Measurements from ENCODE around the gene ATXN7. TPM values are rescaled to one million over a fixed set of nuclear protein-coding genes. Genes with fewer than 3 reads are reported as not detected.

The ATXN7 gene
- total and polyA plus RNA-seq, 2 of the 4 experiments (the other 2 are of a cell fraction) = 8.6 to 13.6 TPM

DNA sequence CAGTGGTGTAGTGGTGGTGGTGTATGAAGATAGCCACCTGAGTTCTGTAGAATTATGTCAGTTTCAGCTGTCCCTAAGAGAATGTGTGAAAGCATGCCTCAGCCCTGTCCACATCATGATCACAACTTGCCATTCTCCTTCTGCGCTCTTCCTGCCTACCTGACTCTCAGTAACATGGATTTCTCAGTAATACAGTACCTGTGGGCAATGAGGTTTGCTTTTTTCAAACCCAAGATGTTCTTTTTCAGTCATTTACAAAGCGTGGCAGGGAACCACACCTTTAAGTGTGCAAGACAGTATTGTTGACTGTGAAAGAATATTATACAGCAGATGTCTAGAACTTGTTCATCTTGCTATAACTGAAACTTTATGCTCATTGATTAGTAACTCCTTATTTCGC is 120.7 kb downstream of the ATXN7 start:
- Histone ChIP-seq H3K56ac (ENCODE audit: extremely low read depth, insufficient read depth, low read length) (no peak overlapping the region), H2AK5ac (ENCODE audit: low read depth, low read length) (no peak overlapping the region), H3K27me3 (ENCODE audit: control insufficient read depth, insufficient read depth, low read length) (no peaks in the 10 kb centered on the region), H4K91ac (ENCODE audit: insufficient read depth, low read depth, low read length) (no peak overlapping the region), H2BK5ac (ENCODE audit: low read depth, low read length, poor library complexity, severe bottlenecking) (no peak overlapping the region), H2AFZ (replicated peaks; ENCODE audit: low read length, poor library complexity) (no peak overlapping the region), H3K79me1 (ENCODE audit: low read depth in 1 of 2, low read length in 2 of 2) (peaks cover 36 to 42% of the 10 kb centered on the region in 2 experiments), H3K9me1 (ENCODE audit: insufficient read depth, low read length) (peaks cover 7% of the 10 kb centered on the region; the same call in 1 of the 2 replicates), H4K5ac (ENCODE audit: low read depth, low read length) (no peak overlapping the region), H3K4me2 (ENCODE audit: low read depth, low read length) (no peak overlapping the region), H3K36me3 (ENCODE audit: control insufficient read depth, insufficient read depth, low read length) (peaks cover 31% of the 10 kb centered on the region), H3K18ac (ENCODE audit: low read depth, low read length) (no peak overlapping the region), H4K20me1 (ENCODE audit: insufficient read depth, low read length) (no peaks in the 10 kb centered on the region), H3K4me3 (ENCODE audit: insufficient read depth, low read depth, low read length) (no peak overlapping the region), H3K23ac (ENCODE audit: low read depth, low read length) (no peak overlapping the region), H3K14ac (replicated peaks; ENCODE audit: low read depth, low read length) (no peak overlapping the region), H2BK20ac (ENCODE audit: low read depth, low read length) (no peak overlapping the region), H3K4ac (ENCODE audit: low read depth, low read length) (no peak overlapping the region), H3K9me3 (ENCODE audit: control insufficient read depth, insufficient read depth, low read length) (no peaks in the 10 kb centered on the region), H2AK9ac (replicated peaks; ENCODE audit: low read depth, low read length, poor library complexity) (no peak overlapping the region), H3K4me1 (ENCODE audit: control insufficient read depth, insufficient read depth, low read length) (no peaks in the 10 kb centered on the region; the same call in 1 of the 2 replicates), H4K8ac (ENCODE audit: low read depth in 2 of 2, low read length in 2 of 2) (no peak overlapping the region), H3K27ac (ENCODE audit: insufficient read depth, low read length) (no peak overlapping the region), H2BK15ac (ENCODE audit: low read depth, low read length) (no peak overlapping the region), H2BK120ac (ENCODE audit: low read depth, low read length) (no peak overlapping the region), H3K9ac (ENCODE audit: low read depth, low read length) (no peak overlapping the region)
- no peak for DNase-seq
- no CpG with 5 or more reads among the region's 3 CpGs for WGBS, 2 experiments (ENCODE audit: extremely low coverage in 2 of 2, insufficient read length in 1 of 2)
- CTCF ChIA-PET = interaction anchor here (0.7 kb wide), 1 partner anchor 27 kb away, joined by 3 read pairs; no protein-coding TSS in a partner anchor
- intact Hi-C loops (cut with micrococcal nuclease) (no loop called here), dilution Hi-C loops (cut with HindIII; ENCODE audit: low sequenced_read_pairs, unreplicated experiment) (no loop called here), in situ Hi-C loops (cut with MboI; ENCODE audit: low sequenced_read_pairs) (loop anchor here (25.0 kb wide), 1 partner anchor 1372 kb away; no protein-coding TSS in a partner anchor)
- POLR2A ChIA-PET (ENCODE audit: unreplicated experiment) = no interaction called here
- TF ChIP-seq SMC3 (IDR thresholded peaks at IDR 0.05; ENCODE audit: low read depth, low read length) = no peak
- TF ChIP-seq RCOR1 (IDR thresholded peaks at IDR 0.05; ENCODE audit: insufficient replicate concordance, low read length) = no peak
- TF ChIP-seq POLR2A (IDR thresholded peaks at IDR 0.05; ENCODE audit: low read depth, low read length) = no peak
- TF ChIP-seq MXI1 (IDR thresholded peaks at IDR 0.05; ENCODE audit: borderline replicate concordance, low read depth, low read length) = no peak
- TF ChIP-seq, protein P1, sequence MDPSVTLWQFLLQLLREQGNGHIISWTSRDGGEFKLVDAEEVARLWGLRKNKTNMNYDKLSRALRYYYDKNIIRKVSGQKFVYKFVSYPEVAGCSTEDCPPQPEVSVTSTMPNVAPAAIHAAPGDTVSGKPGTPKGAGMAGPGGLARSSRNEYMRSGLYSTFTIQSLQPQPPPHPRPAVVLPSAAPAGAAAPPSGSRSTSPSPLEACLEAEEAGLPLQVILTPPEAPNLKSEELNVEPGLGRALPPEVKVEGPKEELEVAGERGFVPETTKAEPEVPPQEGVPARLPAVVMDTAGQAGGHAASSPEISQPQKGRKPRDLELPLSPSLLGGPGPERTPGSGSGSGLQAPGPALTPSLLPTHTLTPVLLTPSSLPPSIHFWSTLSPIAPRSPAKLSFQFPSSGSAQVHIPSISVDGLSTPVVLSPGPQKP (IDR thresholded peaks at IDR 0.05; ENCODE audit: borderline replicate concordance, low read depth, low read length) = no peak
- no peak for TF ChIP-seq MAZ (IDR thresholded peaks at IDR 0.05; ENCODE audit: borderline replicate concordance, low read depth, low read length)
- no peak for TF ChIP-seq CEBPB (IDR thresholded peaks at IDR 0.05; ENCODE audit: low read depth, low read length)
- no peak for TF ChIP-seq MAFK (IDR thresholded peaks at IDR 0.05; ENCODE audit: low read depth, low read length)
- TF ChIP-seq, protein P2, sequence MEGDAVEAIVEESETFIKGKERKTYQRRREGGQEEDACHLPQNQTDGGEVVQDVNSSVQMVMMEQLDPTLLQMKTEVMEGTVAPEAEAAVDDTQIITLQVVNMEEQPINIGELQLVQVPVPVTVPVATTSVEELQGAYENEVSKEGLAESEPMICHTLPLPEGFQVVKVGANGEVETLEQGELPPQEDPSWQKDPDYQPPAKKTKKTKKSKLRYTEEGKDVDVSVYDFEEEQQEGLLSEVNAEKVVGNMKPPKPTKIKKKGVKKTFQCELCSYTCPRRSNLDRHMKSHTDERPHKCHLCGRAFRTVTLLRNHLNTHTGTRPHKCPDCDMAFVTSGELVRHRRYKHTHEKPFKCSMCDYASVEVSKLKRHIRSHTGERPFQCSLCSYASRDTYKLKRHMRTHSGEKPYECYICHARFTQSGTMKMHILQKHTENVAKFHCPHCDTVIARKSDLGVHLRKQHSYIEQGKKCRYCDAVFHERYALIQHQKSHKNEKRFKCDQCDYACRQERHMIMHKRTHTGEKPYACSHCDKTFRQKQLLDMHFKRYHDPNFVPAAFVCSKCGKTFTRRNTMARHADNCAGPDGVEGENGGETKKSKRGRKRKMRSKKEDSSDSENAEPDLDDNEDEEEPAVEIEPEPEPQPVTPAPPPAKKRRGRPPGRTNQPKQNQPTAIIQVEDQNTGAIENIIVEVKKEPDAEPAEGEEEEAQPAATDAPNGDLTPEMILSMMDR (conservative IDR thresholded peaks at IDR 0.05; ENCODE audit: low read depth, low read length) = no peak
- no peak for TF ChIP-seq FOS (IDR thresholded peaks at IDR 0.05; ENCODE audit: low read depth, low read length)
- no peak for TF ChIP-seq BHLHE40 (IDR thresholded peaks at IDR 0.05; ENCODE audit: low read depth, low read length)
- TF ChIP-seq, protein P3, sequence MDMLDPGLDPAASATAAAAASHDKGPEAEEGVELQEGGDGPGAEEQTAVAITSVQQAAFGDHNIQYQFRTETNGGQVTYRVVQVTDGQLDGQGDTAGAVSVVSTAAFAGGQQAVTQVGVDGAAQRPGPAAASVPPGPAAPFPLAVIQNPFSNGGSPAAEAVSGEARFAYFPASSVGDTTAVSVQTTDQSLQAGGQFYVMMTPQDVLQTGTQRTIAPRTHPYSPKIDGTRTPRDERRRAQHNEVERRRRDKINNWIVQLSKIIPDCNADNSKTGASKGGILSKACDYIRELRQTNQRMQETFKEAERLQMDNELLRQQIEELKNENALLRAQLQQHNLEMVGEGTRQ (IDR thresholded peaks at IDR 0.05; ENCODE audit: low read depth, low read length) = no peak
- TF ChIP-seq CHD1 (IDR thresholded peaks at IDR 0.05; ENCODE audit: low read depth, low read length) = no peak
- TF ChIP-seq RFX5 (IDR thresholded peaks at IDR 0.05; ENCODE audit: low read depth, low read length) = no peak
- TF ChIP-seq RAD21 (IDR thresholded peaks at IDR 0.05; ENCODE audit: low read length) = no peak
- no peak for TF ChIP-seq NFE2L2 (IDR thresholded peaks at IDR 0.05; ENCODE audit: low read depth, low read length)
- BruUV-seq (replicated peaks) = no TSS peak
- no peak for ATAC-seq (ENCODE audit: low read depth)
